Measurements from ENCODE around the gene POU3F1.

GRCh38 chr1:38075191-38075590 lies 28.6 kb upstream of the POU3F1 start:
- no peak for TF ChIP-seq CTCF (IDR thresholded peaks at IDR 0.05; ENCODE audit: low read length)
- TF ChIP-seq EZH2 (IDR thresholded peaks at IDR 0.05; ENCODE audit: borderline replicate concordance, low read length), result no peak
